ENCODE data around the gene SHROOM3.
A peak's percentile ranks its signal among the peaks of the same experiment; 100 is the strongest.

SHROOM3 gene

GRCh38 chr4:76545226-76545884, 110.3 kb downstream of the SHROOM3 start:
- DNase-seq: peak; percentile 9

- DNase-seq: no peak
Observed at GRCh38 chr4:76546327-76546726, 111.3 kb downstream of the SHROOM3 start.

- no peak for DNase-seq
Observed at GRCh38 chr4:76546759-76547742, 112.0 kb downstream of the SHROOM3 start.

GRCh38 chr4:76548704-76549103, 113.7 kb downstream of the SHROOM3 start:
- DNase-seq: no peak

GRCh38 chr4:76549765-76550164, 114.7 kb downstream of the SHROOM3 start:
- DNase-seq: no peak

- no peak for DNase-seq
Observed at GRCh38 chr4:76550966-76551780, 116.1 kb downstream of the SHROOM3 start.

GRCh38 chr4:76554630-76555029, 119.6 kb downstream of the SHROOM3 start:
- no peak for DNase-seq

- DNase-seq: no peak
Observed at GRCh38 chr4:76556452-76556851, 121.4 kb downstream of the SHROOM3 start.

- DNase-seq: no peak
Observed at GRCh38 chr4:76558396-76559235, 123.6 kb downstream of the SHROOM3 start.

GRCh38 chr4:76559236-76560071, 124.4 kb downstream of the SHROOM3 start:
- no peak for DNase-seq

- DNase-seq: no peak
Observed at GRCh38 chr4:76562161-76562560, 127.1 kb downstream of the SHROOM3 start.

- DNase-seq: no peak
Observed at GRCh38 chr4:76562836-76563453, 127.9 kb downstream of the SHROOM3 start.

GRCh38 chr4:76563454-76564122, 128.6 kb downstream of the SHROOM3 start:
- no peak for DNase-seq

- DNase-seq: no peak
Observed at GRCh38 chr4:76564123-76564915, 129.3 kb downstream of the SHROOM3 start.

- no peak for DNase-seq
Observed at GRCh38 chr4:76568262-76568661, 133.2 kb downstream of the SHROOM3 start.

GRCh38 chr4:76569225-76569624, 134.2 kb downstream of the SHROOM3 start:
- peak; percentile 16 for DNase-seq

GRCh38 chr4:76569706-76570105, 134.7 kb downstream of the SHROOM3 start:
- no peak for DNase-seq

- no peak for DNase-seq
Observed at GRCh38 chr4:76570141-76570973, 135.3 kb downstream of the SHROOM3 start.
